Stimulated activated CD8-positive, alpha-beta memory T cell treated with anti-CD3 and anti-CD28 coated beads, Interleukin-7, amount 100 ng/mL, for 24 hours (primary cell): ENCODE results near the gene C11orf24.

Experiments used
- DNase-seq: peaks from one replicate; pipeline ENCODE4 v3.0.0-alpha.2; 2020; ENCODE audit warnings: low read depth

Gene C11orf24

DNA sequence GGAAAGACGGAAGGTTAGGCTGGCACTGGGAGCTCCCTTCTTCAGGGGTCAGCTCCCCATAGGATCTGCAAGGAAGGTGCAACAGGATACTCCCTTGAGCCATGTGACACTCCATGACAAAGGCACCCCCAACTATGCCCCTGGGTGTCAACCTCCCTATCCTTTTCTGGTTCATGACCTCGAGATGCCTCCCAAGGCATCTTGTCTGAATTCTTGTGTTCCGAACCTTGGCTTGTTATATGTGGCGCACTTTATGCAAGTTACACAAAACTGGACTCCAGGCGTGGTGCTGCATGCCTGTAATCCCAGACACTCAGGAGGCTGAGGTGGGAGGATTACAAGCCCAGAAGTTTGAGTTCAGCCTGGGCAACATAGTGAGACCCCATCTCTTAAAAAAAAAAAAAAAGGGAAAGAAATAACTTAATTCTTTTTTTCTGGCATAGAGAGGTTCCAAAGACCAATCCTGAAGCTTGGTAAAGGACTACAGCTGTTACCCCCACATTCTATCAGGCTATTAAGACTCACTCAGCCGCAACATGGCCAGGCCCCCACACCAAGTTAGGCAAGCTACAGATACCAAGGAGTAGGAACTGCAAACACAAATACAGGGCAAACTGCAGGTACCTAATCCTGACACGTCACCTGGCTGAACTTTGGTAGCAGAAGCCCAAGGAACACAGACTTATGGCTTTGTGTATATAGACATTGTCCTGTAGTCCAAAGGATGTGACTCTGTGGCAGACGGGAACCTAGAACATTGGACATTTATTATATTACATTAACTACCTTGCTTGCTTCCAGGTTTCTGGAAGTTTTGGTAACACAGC is 1.4 kb downstream of the C11orf24 start:
- DNase-seq: no peak

DNA sequence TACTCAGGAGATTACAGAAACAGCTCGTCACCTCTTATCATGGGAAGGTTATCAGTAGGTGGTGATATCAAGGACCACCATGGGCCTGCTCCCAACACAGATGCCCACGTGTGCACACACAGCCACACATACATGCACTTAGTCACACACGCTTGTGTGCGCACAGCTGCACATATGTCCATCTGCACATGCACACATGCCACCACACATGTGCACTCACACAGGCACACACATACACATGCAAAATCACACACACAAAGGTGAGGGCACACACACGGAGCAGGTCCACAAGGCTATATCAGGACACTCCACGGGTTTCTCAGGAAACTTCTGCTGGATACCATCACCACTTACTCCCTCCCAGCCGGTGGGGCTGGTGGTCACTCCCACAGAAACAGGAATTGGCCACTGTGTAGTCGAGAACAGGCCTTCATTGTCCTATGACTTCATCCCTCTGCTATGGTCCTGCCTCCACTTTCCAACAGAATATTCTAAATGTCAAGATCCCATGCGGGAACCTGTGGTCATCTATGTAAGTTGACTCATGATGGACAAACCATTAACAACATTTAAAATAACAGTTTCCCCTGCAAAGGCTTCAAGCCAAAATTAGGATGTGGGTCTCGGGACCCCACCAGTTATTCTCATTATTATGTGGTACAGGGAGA is 2.2 kb downstream of the C11orf24 start:
- DNase-seq: no peak

DNA sequence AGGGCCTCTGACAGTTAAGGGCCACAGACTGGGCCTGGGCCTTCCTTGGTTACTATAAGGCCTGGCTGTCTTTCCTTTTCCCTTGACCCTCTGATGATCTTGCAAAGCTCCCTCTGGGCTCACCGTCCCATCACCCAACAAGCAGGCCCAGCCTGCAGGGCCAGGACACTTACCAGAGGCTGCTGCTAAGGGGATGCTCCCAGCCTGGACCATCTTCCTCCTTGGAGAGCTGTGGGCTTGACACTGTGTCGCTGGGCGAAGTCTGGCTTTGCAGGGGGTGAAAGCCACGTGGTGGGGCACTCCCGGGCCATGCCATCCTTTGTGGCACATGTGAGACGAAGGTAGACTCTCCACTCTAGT is 3.9 kb downstream of the C11orf24 start:
- no peak for DNase-seq

DNA sequence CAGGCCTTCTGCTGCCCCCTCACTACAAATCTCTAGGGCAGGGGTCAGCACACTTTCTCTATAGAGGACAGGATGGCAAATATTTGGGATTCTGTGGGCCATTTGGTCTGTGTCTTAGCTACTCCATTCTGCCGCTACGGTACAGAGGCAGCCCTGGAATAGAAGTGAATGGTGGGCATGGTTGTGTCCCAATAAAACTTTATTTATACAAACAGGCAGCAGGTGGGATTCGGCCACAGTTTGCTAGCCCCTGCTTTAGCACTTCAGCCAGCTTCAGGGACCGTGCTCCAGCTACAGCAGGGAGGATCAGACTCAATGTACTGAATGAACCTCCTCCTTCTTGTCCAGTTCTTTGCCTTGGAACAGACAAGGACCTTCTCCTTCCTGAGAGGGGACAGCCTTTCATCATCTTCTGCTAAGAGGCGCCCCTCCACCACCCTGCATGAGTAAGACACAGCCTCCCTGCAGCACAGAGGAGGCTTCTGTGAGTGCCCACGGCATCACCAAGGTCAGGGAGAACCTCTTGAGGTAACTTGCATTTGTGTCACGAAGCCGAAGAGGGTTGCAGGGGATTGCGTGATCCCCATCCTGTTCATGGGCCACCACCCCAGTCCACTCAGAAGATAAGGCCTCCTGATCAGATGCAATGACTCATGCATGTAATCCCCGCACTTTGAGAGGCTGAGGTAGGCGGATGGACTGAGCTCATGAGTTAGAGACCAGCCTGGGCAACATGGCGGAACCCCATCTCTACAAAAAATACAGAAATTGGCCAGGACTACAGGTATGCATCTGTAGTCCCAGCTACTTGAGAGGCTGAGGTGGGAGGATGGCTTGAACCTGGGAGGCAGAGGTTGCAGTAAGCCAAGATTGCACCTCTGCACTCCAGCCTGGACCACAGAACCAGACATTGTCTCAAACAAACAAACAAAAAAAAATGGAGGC is 4.6 kb downstream of the C11orf24 start:
- DNase-seq: no peak

DNA sequence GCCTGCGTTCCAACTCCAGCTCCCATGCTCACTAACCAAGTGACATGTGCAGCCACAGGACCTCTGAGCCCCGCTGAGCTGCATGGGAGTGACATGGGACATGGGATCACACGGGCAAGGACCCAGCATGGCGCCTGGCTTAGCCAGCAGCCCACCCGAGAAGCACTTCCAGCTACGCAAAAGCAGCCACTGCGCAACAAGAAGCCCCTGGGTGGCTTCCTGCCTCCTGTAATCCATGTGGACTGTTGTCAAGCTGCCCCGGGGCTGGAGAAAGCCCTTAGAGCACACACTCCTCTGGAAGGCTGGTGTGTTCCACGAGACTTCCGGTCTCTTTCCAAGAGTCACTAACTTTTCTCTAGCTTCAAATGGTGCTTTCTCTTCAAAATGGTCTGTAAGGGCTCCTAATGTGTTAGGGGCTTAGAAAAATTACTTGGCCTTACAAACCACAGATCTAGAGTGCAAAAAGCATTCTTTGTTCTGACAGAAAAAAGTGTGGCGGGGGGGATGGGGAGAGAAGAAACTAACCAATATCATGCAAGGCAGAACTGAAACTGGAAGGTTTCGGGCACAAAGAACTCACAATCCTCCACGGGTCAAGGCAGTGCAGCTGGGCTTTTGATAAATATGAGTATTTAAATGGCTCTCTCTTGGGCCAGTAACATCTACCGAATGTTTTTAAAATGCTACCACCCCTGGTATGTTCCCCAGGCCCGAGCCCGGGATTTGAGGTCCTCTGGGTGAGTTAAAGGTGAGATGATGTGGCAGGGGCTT is 5.5 kb downstream of the C11orf24 start:
- DNase-seq: no peak

DNA sequence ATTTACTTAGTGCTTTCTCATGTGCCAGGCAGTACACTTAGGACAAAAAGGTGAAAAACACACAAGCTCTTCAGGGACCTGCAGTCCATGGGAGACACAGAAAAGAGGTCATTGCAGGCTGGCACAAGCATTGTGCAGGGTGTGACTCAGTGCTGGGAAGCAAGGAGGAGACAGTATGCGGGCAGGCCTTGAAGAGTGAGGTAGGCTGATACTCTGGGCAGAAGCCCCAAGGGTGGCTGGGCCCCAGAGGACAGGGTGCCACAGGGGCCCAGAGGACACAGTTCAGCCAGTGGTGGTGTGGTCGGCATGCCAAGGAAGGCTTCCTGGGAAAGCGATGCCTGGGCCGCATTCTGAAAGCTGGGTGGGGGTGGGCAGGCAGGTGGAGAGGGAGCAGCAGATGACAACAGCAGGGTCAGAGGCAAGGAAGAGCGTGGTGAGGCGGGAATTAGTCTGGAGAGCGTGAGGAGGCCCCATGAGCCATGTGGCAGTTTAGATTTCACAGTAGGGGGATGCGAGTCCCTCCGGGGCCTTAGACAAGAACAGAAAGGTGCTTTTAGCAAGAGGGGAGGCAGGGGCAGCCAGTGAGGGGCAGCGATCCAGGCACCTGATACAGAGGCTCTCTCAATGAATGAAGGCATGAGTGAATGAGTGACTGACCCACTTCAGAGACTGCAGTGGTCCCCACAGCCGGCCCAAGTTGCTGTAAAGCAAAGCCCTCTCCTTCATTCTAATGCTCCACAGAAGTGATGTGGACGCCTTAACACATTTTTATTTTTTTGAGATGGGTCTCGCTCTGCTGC is 6.8 kb downstream of the C11orf24 start:
- no peak for DNase-seq

DNA sequence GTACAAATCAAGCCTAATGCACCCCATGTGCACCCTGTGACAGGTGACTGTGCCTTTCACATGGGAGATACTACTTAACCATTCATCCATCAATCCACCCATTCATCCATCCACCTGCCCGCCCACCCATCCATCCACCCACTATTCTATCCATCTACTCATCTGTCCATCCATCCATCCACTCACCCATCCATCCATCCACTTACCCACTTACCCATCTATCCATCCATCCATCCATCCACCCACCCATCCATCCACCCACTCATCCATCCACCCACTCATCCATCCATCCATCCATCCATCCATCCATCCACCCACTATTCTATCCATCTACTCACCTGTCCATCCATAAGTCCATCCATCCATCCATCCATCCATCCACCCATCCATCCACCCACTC is 7.5 kb downstream of the C11orf24 start:
- no peak for DNase-seq

DNA sequence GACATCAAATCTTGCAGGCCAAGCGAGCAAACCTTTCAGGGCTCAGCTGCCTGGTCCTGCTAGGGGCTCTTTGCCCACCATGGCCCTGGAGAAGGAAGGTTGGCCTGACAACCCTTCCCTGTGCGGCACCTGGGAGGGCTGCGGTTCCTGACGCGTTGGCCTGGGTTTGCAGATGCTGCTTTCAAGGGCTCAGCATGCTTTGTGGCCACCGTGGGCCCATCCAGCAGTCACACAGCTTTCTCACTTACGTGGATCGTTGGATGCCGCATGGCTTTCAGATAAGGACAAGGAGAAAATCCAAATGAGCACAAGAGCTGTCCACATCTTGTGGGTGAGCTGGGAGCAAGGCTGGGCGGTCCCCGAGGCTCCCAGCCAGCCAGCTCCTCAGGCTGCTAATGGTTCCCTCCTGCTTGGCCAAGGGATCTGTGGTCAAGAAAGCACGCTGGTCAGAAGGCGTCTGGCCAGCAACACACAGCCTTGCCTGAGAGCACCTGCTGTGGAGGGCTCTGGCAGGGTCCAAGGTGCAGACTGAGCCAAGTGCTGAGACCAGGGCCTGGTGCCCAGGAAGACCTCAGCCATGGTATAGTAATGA is 8.2 kb downstream of the C11orf24 start:
- no peak for DNase-seq

DNA sequence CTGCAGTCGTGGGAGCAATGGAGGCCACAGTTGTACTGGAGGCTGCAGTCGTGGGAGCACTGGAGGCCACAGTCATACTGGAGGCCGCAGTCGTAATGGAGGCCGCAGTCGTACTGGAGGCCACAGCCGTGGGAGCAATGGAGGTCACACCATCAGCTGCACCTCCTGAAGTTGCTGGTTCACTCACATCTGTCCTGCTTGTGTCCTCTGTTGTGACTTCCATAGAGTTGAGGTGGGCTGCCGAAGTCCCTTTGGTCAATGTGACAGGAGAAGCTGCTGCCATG is 9.3 kb downstream of the C11orf24 start:
- DNase-seq: no peak

DNA sequence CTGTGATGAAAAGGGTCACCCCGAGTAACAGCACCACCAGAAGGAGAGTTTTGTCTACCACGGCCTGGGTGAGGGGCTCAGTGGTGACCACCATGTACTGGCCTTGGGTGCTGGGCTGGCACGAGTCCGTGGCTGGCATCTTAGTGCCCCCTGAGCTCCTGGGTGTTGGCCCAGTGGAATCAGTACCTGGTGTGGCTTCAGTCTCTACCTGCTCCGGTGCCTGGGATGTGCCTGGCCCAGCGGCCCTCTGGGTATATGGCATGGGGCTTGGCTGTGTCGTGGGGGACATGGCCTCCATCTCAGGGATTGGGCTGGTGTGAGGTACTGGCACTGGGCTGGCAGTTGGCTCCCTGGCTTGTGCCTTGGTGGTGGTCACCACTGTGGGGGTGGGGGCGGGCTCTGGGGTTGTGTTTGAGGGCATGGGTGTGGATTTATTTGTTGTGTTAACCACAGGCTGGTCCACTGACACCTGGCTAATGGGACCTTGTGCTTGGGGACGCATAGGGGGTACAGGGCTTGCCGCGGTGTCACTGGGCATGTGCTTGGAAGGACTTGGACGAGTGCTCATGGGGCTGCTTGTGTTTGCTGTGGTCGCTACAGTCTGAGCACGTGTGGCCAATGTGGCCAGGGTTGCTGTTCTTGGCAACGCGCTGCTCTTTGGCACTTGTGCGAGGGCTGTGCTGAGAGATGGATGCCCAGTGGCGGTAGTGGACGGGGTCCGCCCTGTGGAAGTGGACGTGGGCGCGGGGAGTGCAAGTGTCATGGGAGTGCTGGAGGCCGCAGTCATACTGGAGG is 9.8 kb downstream of the C11orf24 start:
- DNase-seq: no peak

DNA sequence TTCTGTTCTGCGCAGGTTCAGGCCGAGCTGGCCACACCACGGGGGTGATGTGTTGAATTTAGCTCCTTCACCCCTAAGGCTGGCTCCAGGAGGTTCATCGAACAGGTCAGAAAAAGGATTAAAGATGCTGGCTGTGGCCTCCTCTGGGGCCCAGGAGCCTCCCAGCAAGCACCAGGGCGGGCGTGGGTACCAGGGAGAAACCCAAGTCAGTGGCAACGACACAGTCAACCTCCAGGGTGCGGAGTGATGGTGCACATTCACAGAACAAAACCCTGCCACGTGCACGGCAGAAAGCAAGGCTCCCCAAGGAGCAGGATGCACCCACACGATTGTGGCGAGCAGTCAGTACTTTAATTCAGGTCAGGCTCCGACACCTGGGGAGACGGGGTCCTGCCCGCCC is 10.8 kb downstream of the C11orf24 start:
- no peak for DNase-seq

DNA sequence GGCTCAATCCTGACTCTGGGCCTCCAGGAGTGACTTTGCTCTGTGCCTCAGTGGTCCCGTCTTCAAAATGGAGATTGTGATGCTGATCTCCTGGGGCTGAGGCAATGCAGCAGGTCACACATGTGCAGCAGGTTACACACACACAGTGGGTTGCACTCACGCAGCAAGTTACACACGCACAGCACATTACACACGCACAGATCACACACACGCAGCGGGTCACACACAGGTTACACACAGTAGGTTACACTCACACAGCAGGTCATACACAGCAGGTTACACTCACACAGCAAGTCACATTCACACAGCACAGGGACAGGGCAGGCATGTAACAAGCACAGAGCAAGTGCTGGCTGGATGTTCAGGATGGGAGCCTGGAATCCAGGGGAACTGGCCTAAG is 11.3 kb downstream of the C11orf24 start:
- no peak for DNase-seq

DNA sequence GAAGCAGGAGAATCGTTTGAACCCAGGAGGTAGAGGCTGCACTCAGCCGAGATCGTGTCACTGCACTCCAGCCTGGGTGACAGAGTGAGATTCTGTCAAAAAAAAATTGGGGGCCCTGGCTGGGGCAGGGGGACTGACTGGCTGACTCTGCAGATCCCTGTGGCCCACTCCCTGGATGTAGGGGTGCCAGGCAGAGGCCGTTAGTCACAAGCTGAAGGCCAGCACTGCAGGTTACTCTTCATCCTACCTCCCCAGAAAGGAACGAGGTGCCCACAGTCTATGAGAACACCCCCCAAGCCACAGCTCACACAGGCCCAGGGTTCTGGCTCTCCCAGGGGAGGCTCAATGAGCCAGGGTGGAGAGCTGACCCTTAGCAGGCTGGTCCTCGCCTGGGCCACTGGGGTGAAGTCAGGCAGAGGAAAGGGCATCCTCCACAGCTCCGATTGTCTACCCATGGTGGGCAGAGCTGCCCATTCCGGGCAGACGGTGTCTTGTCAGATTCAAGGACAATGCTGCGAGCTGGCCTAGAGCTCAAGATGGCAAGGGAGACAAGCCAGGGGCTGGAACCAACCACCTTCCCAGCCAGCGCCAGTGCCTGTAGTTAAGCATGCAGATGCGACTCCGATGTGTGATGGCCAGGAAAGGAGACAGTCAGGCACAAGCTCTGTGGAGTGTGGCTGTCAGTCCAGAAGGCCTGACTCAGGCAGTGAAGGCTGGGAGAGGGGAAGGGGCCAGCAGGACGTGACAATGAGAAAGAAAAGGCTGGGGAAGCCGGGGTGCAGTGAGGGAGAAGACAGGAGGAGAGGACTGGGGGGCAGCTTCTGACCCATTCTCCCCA is 12.4 kb downstream of the C11orf24 start:
- DNase-seq: no peak

DNA sequence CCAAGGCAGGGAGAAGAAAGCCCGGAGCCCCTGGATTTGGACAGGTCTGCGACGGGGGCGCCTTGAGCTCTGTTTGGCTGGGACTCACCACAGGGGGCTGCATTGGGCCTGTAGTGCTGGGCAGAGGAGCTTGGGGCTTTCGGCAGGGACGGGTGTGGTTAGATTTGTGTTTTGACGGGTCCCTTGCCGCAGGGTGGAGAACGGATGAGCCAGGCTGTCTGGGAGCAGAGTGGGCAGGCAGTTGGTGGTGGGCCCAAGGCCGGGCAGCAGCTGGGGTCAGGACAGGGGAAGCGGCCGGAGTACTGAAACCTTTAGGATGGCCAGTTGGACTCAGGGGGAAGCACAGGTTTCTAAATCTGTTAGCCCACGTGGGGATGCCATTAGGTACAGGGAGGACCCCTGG is 13.4 kb downstream of the C11orf24 start:
- DNase-seq: no peak

DNA sequence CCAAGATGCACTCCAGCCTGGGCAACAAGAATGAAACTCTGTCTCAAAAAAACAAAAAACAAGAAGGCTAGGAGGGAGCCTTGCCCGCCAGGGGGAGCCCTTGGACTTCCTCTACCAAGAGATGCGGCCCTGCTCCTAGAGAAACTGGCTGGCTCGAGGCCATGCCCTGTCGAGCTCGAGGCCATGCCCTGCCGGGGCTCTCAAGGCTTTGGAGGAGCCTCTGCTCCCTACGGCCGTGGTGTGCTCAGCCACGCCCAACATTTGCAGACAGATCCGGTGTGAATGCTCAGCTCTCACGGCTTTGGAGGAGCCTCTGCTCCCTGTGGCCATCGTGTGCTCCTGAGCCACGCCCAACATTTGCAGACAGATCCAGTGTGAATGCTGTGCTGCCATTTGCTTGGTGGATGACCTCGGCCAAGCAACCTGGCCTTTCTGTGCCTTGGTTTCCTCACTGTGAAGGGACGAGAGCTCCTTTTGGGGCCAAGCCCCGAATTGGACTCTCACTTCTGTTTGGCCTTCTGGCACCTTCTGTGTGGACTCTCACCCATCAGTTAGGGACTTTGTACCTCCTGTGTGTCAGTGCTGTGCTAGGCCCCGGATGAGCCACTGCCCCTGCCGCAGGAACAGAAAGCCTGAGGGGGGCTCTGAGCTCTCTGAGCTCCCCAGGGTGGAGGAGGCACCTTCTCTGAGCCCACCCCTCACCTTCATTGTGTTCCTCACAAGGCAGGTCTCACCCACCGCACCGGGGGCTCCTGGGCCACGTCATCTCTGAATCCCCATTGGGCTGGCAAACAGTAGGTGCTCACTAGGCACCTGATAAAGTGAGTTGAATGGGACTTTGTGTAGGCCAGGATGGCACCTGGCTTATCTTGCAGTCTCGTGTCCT is 14.1 kb downstream of the C11orf24 start:
- DNase-seq: peak; percentile 95

DNA sequence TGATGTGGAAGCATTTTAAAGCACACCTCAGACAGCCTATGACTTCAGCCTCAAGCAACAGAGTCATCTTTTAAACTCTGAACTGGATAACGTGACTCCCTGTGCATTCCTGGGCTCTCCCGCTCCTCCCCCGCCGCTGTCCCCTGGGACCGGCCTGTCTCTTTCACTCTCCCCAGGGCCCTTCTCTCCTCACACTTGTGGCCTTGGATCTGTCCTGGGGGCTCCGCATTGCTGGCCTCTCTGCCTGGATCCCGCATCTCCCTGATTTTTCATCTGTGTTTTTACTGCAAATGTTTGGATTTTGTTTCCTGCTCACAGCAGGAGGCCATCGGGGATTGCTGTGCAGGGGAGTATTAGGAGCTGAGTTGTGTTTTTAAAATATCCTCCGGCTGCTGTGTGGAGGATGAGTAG is 15.4 kb downstream of the C11orf24 start:
- DNase-seq: no peak

DNA sequence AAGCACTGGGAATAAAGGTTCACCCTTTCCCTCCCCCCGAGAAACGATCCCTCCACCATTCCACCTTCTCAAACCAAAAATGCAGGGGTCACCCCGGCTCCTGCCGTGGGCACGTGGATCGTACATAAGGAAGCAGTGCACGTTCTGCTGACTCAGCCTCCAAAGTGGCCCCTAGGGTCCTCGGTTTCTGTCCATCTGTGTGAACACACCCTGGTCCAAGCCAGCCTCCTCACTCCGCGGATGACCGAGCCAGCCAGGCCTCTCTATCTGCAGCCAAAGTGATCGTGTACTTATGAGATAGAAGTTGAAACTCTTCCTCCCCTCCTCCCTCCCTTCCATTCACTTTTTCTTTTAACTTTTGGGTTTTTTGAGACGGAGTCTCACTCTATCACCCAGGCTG is 16.2 kb downstream of the C11orf24 start:
- DNase-seq: no peak

DNA sequence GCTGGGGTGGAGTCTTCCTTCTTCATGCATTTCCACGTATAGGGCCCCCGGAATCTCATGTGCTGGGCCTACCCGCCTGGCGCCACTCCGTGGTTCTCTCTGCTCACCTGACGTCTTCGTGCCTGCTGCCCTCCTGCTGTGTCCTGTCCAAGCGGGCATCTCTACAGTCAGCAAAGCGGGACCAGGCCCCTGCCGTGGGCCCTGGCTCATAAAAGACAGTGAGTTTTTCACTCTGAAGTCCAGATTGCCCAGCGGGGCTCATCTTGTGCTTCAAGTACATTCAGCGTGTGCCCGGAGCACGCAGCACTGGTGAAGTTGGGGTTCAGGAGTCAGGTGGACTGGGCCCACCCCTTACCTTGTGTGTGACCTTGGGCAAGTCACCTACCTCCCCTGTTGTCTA is 17.4 kb downstream of the C11orf24 start:
- no peak for DNase-seq
